ENCODE data around the gene OR10H4.
"Not testable (repeated sequence)": the region's sequence is repeated elsewhere in the genome, so short reads cannot be mapped to it uniquely, and the experiment has no call there.

- not testable (repeated sequence) for TF ChIP-seq CTCF, POLR2A, EP300 (IDR thresholded peaks at IDR 0.05)
Measured at GRCh38 chr19:15902898-15903297, 45.9 kb upstream of the OR10H4 start.

All from ovary (tissue), 3 donors.